ENCODE results near the gene USP21. TPM values are rescaled to one million over a fixed set of nuclear protein-coding genes. Genes with fewer than 3 reads are reported as not detected.

Gene USP21
- polyA plus RNA-seq, 1 of the 3 experiments (the other 2 are of a cell fraction), result 26.8 TPM

- TF ChIP-seq USF1 (IDR thresholded peaks at IDR 0.05; ENCODE audit: borderline replicate concordance, low read depth) (no peak), FOSL2 (IDR thresholded peaks at IDR 0.05; ENCODE audit: borderline replicate concordance, low read depth) (no peak), GATA2 (CRISPR knock-in tag; IDR thresholded peaks at IDR 0.05) (no peak)
These were observed 21.4 kb upstream of the USP21 start (continued) for GRCh38 chr1:161137881-161138280.

GRCh38 chr1:161138431-161138830 is 20.9 kb upstream of the USP21 start:
- Histone ChIP-seq H3K9ac (no peak overlapping the region), H3K4me3 (ENCODE audit: low read depth in 2 of 2, low read length in 1 of 2) (no peak overlapping the region), H4K20me1 (ENCODE audit: insufficient read depth) (no peaks in the 10 kb centered on the region), H3K9me3 (no peaks in the 10 kb centered on the region), H3K36me3 (replicated peaks in 1 of 2; ENCODE audit: control insufficient read depth in 1 of 2, insufficient read depth in 2 of 2, low read length in 1 of 2) (no peaks in the 10 kb centered on the region), H3K4me2 (no peak overlapping the region), H3K79me2 (ENCODE audit: insufficient read depth) (peaks cover 18% of the 10 kb centered on the region), H3F3A (replicated peaks; ENCODE audit: insufficient read depth) (peaks cover 14% of the 10 kb centered on the region), H3K4me1 (ENCODE audit: control insufficient read depth in 1 of 2, insufficient read depth in 2 of 2, low read depth in 1 of 2, low read length in 1 of 2) (peaks cover 0 to 2% of the 10 kb centered on the region in 2 experiments; a peak in 1 of 4 replicates), H2AFZ (ENCODE audit: low read depth) (no peak overlapping the region), H3K27ac (ENCODE audit: low read depth in 2 of 2, low read length in 1 of 2) (no peak overlapping the region), H3K9me2 (no peaks in the 10 kb centered on the region), H3K27me3 (ENCODE audit: insufficient read depth) (no peaks in the 10 kb centered on the region)
- no peak for DNase-seq
- no peak for TF ChIP-seq FOSL2 (IDR thresholded peaks at IDR 0.05; ENCODE audit: borderline replicate concordance, low read depth)
- ChIA-PET CTCF (interaction anchor here (0.7 to 2.6 kb wide), 7 partner anchors 16 to 411 kb away, joined by 3 to 15 read pairs (median 6); partner anchors contain the start of genes KLHDC9, PPOX and TSTD1), POLR2A (no interaction called here)
- 96% methylated on average over 1 of the region's 1 CpG for WGBS (ENCODE audit: low lambda C conversion rate)

GRCh38 chr1:161139766-161140165 is 19.5 kb upstream of the USP21 start:
- Histone ChIP-seq H3K9me3 (no peaks in the 10 kb centered on the region), H3K27ac (ENCODE audit: low read depth in 2 of 2, low read length in 1 of 2) (no peak overlapping the region), H3K4me1 (ENCODE audit: control insufficient read depth in 1 of 2, insufficient read depth in 2 of 2, low read depth in 1 of 2, low read length in 1 of 2) (no peaks in the 10 kb centered on the region), H4K20me1 (ENCODE audit: insufficient read depth) (no peaks in the 10 kb centered on the region), H2AFZ (ENCODE audit: low read depth) (no peak overlapping the region), H3K36me3 (replicated peaks in 1 of 2; ENCODE audit: control insufficient read depth in 1 of 2, insufficient read depth in 2 of 2, low read length in 1 of 2) (no peaks in the 10 kb centered on the region), H3K4me3 (ENCODE audit: low read depth in 2 of 2, low read length in 1 of 2) (no peak overlapping the region), H3F3A (replicated peaks; ENCODE audit: insufficient read depth) (peaks cover 11% of the 10 kb centered on the region), H3K27me3 (ENCODE audit: insufficient read depth) (no peaks in the 10 kb centered on the region), H3K9ac (no peak overlapping the region), H3K79me2 (ENCODE audit: insufficient read depth) (peaks cover 5% of the 10 kb centered on the region), H3K4me2 (no peak overlapping the region), H3K9me2 (no peaks in the 10 kb centered on the region)
- WGBS (ENCODE audit: low lambda C conversion rate), result 82% methylated on average over 1 of the region's 1 CpG
- ChIA-PET CTCF (interaction anchor here (0.6 to 2.6 kb wide), 10 partner anchors 15 to 170 kb away, joined by 3 to 15 read pairs (median 4); partner anchors contain the start of genes KLHDC9, NIT1, PFDN2 and TSTD1), POLR2A (no interaction called here)
- TF ChIP-seq CTCF (IDR thresholded peaks at IDR 0.05) (peak; percentile 71), SMC3 (IDR thresholded peaks at IDR 0.05; ENCODE audit: low read depth, low read length) (peak; percentile 39), CHD2 (IDR thresholded peaks at IDR 0.05; ENCODE audit: low read length, partially characterized antibody) (no peak), RAD21 (IDR thresholded peaks at IDR 0.05; ENCODE audit: low read length) (peak; percentile 70), ZBTB33 (IDR thresholded peaks at IDR 0.05; ENCODE audit: borderline replicate concordance, low read depth) (no peak)
- DNase-seq, result peak; percentile 64

All from SK-N-SH (cell line).